Loucy (cell line): Measurements from ENCODE around the gene GLRX5.

Experiments used
- EZH2phosphoT487 ChIP-seq: fragments of 200-600 bp; IDR thresholded peaks from 2 replicates; pipeline ENCODE4 v1.6.1; 2018; ENCODE audit warnings: antibody characterized with exemption, mild to moderate bottlenecking, moderate library complexity, borderline replicate concordance
- TF ChIP-seq, protein P1 (sequence below): fragments of 200-600 bp; sonication (generic); conservative IDR thresholded peaks from 2 replicates; pipeline ENCODE4 v1.5.1; 2014; ENCODE audit warnings: mild to moderate bottlenecking, antibody characterized with exemption, low read length

GRCh38 chr14:95511687-95512086, 23.2 kb upstream of the GLRX5 start:
- TF ChIP-seq, protein P1, sequence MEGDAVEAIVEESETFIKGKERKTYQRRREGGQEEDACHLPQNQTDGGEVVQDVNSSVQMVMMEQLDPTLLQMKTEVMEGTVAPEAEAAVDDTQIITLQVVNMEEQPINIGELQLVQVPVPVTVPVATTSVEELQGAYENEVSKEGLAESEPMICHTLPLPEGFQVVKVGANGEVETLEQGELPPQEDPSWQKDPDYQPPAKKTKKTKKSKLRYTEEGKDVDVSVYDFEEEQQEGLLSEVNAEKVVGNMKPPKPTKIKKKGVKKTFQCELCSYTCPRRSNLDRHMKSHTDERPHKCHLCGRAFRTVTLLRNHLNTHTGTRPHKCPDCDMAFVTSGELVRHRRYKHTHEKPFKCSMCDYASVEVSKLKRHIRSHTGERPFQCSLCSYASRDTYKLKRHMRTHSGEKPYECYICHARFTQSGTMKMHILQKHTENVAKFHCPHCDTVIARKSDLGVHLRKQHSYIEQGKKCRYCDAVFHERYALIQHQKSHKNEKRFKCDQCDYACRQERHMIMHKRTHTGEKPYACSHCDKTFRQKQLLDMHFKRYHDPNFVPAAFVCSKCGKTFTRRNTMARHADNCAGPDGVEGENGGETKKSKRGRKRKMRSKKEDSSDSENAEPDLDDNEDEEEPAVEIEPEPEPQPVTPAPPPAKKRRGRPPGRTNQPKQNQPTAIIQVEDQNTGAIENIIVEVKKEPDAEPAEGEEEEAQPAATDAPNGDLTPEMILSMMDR, result no peak
- no peak for TF ChIP-seq EZH2phosphoT487
